Ovary (tissue), 3 donors: ENCODE data around the gene DNAJC17.

Experiments
- CTCF ChIP-seq, 3 donors: fragments of 450-650 bp in 2 of 3; fragments of 200-600 bp in 1 of 3; IDR thresholded peaks; one replicate each; pipeline versions ENCODE4 v1.5.1 to v1.8.0; 2016 to 2022; ENCODE audit warnings: antibody characterized with exemption in 3 of 3, mild to moderate bottlenecking in 1 of 3
- EP300 ChIP-seq: sonication (generic); formaldehyde crosslinking; IDR thresholded peaks from one replicate; pipeline ENCODE4 v1.6.1; 2017; ENCODE audit warnings: antibody characterized with exemption
- donor health status: DM: no; HTN: no; CAD: no.

GRCh38 chr15:40825661-40826422 is 18.6 kb upstream of the DNAJC17 start:
- no peak for TF ChIP-seq CTCF (IDR thresholded peaks at IDR 0.05)
- no peak for TF ChIP-seq EP300
